Measurements from ENCODE around the gene ZBTB7C.

- no peak; the same call in 1 of the 2 replicates for TF ChIP-seq CTCF (conservative IDR thresholded peaks at IDR 0.05)
- no peak for TF ChIP-seq ZFX (IDR thresholded peaks at IDR 0.05)
These were observed 251.2 kb downstream of the ZBTB7C start for GRCh38 chr18:48157956-48158355.
